WTC11 (cell line): ENCODE results near the gene OPN5. TPM values are rescaled to one million over a fixed set of nuclear protein-coding genes. Genes with fewer than 3 reads are reported as not detected.
"Not testable (repeated sequence)": the region's sequence is repeated elsewhere in the genome, so short reads cannot be mapped to it uniquely, and the experiment has no call there.

ENCODE experiments used
- ATAC-seq: fragments of 200-7000 bp; cut with Tn5 transposase; 2 replicates; pipeline ENCODE4 v1.10.0; 2021; ENCODE audit warnings: mild to moderate bottlenecking, moderate library complexity
- CTCF ChIA-PET: fragments of 300-600 bp; sonication (Branson Sonifier 250); formaldehyde crosslinking; loops from one replicate; lab custom pipeline; 2021; ENCODE audit warnings: antibody characterized with exemption; lab: Charles Lee
- POLR2A ChIA-PET: fragments of 350-600 bp; sonication (Branson Sonifier 250); formaldehyde crosslinking; loops from one replicate; lab custom pipeline; 2021; ENCODE audit warnings: antibody characterized with exemption; lab: Charles Lee
- DNase-seq: peaks from one replicate; pipeline ENCODE4 v3.0.0; 2021; ENCODE audit warnings: low spot score
- H3K27ac Mint-ChIP-seq: 2 replicates; pipeline ENCODE4 v1.8.0; 2021; ENCODE audit warnings: mixed read lengths
- H3K27me3 Mint-ChIP-seq: 2 replicates; pipeline ENCODE4 v1.8.0; 2021; ENCODE audit warnings: low read depth, mild to moderate bottlenecking, moderate library complexity, mixed read lengths
- H3K36me3 Mint-ChIP-seq: 2 replicates; pipeline ENCODE4 v1.8.0; 2021; ENCODE audit warnings: mixed read lengths
- H3K4me1 Mint-ChIP-seq: 2 replicates; pipeline ENCODE4 v1.8.0; 2022; ENCODE audit warnings: mixed read lengths
- H3K4me3 Mint-ChIP-seq: 2 replicates; pipeline ENCODE4 v1.8.0; 2021; ENCODE audit warnings: mild to moderate bottlenecking, moderate library complexity, mixed read lengths
- H3K9me3 Mint-ChIP-seq: 2 replicates; pipeline ENCODE4 v1.8.0; 2021; ENCODE audit warnings: mixed read lengths
- ATF1 ChIP-seq: sonication (generic); formaldehyde crosslinking; IDR thresholded peaks from 2 replicates; pipeline ENCODE4 v1.8.1; 2023; ENCODE audit warnings: mild to moderate bottlenecking, moderate library complexity, missing genetic modification reagents
- GABPB1 ChIP-seq: sonication (generic); formaldehyde crosslinking; IDR thresholded peaks from 2 replicates; pipeline ENCODE4 v1.8.1; 2023; ENCODE audit warnings: mild to moderate bottlenecking, missing genetic modification reagents
- NFATC4 ChIP-seq: fragments of 250-450 bp; sonication (Bioruptor Pico); IDR thresholded peaks from 2 replicates; pipeline ENCODE4 v1.9.0; 2021; ENCODE audit warnings: mild to moderate bottlenecking
- NR2C2 ChIP-seq: sonication (generic); formaldehyde crosslinking; IDR thresholded peaks from 2 replicates; pipeline ENCODE4 v1.8.0; 2022; ENCODE audit warnings: mild to moderate bottlenecking, missing genetic modification reagents
- NR3C1 ChIP-seq: sonication (generic); formaldehyde crosslinking; conservative IDR thresholded peaks from 2 replicates; pipeline ENCODE4 v1.8.1; 2023; ENCODE audit warnings: low read depth, mild to moderate bottlenecking, missing genetic modification reagents
- OVOL2 ChIP-seq: fragments of 250-450 bp; sonication (Bioruptor Pico); IDR thresholded peaks from 2 replicates; pipeline ENCODE4 v1.9.0; 2021; ENCODE audit warnings: mild to moderate bottlenecking, borderline replicate concordance
- PRRX2 ChIP-seq: fragments of 250-450 bp; sonication (Bioruptor Pico); IDR thresholded peaks from 2 replicates; pipeline ENCODE4 v1.8.0; 2021; ENCODE audit warnings: mild to moderate bottlenecking
- TEAD1 ChIP-seq: sonication (generic); formaldehyde crosslinking; IDR thresholded peaks from 2 replicates; pipeline ENCODE4 v1.8.0; 2022; ENCODE audit warnings: mild to moderate bottlenecking, missing genetic modification reagents
- TEAD4 ChIP-seq: sonication (generic); formaldehyde crosslinking; IDR thresholded peaks from 2 replicates; pipeline ENCODE4 v1.8.0; 2022; ENCODE audit warnings: mild to moderate bottlenecking, missing genetic modification reagents
- TP53 ChIP-seq: sonication (generic); formaldehyde crosslinking; IDR thresholded peaks from 2 replicates; pipeline ENCODE4 v1.8.1; 2023; ENCODE audit warnings: mild to moderate bottlenecking, missing genetic modification reagents
- ZNF121 ChIP-seq: sonication (generic); formaldehyde crosslinking; IDR thresholded peaks from 2 replicates; pipeline ENCODE4 v1.8.0; 2023; ENCODE audit warnings: missing genetic modification reagents
- ZNF219 ChIP-seq: sonication (generic); formaldehyde crosslinking; IDR thresholded peaks from 2 replicates; pipeline ENCODE4 v1.8.0; 2023; ENCODE audit warnings: missing genetic modification reagents, mild to moderate bottlenecking, borderline replicate concordance
- ZNF423 ChIP-seq: fragments of 250-450 bp; sonication (Bioruptor Pico); IDR thresholded peaks from 2 replicates; pipeline ENCODE4 v2.1.2; 2022; ENCODE audit warnings: mild to moderate bottlenecking, moderate library complexity
- total RNA-seq: library from RNA; stranded (reverse); gene quantifications from 3 replicates; pipeline ENCODE4 v1.2.3, GENCODE V29; 2021
- TF ChIP-seq, protein P1 (sequence below): sonication (generic); formaldehyde crosslinking; IDR thresholded peaks from 2 replicates; pipeline ENCODE4 v1.8.1; 2022; ENCODE audit warnings: low read depth, mild to moderate bottlenecking, moderate library complexity, missing genetic modification reagents, borderline replicate concordance
- TF ChIP-seq, protein P2 (sequence below): fragments of 250-450 bp; sonication (Bioruptor Pico); conservative IDR thresholded peaks from 2 replicates; pipeline ENCODE4 v1.9.0; 2021; ENCODE audit warnings: mild to moderate bottlenecking
- TF ChIP-seq, protein P3 (sequence below): fragments of 250-450 bp; sonication (Bioruptor Pico); IDR thresholded peaks from 2 replicates; pipeline ENCODE4 v1.9.0; 2021; ENCODE audit warnings: mild to moderate bottlenecking
- TF ChIP-seq, protein P4 (sequence below): sonication (generic); formaldehyde crosslinking; conservative IDR thresholded peaks from 2 replicates; pipeline ENCODE4 v1.8.1; 2022; ENCODE audit warnings: mild to moderate bottlenecking, missing genetic modification reagents
- TF ChIP-seq, protein P5 (sequence below): sonication (generic); formaldehyde crosslinking; IDR thresholded peaks from 2 replicates; pipeline ENCODE4 v1.8.0; 2023; ENCODE audit warnings: missing genetic modification reagents
- TF ChIP-seq, protein P6 (sequence below): sonication (generic); formaldehyde crosslinking; IDR thresholded peaks from 2 replicates; pipeline ENCODE4 v1.8.1; 2022; ENCODE audit warnings: mild to moderate bottlenecking, missing genetic modification reagents, moderate library complexity, borderline replicate concordance

Gene OPN5
- total RNA-seq, 1 experiment from 2014 or later: not detected

DNA sequence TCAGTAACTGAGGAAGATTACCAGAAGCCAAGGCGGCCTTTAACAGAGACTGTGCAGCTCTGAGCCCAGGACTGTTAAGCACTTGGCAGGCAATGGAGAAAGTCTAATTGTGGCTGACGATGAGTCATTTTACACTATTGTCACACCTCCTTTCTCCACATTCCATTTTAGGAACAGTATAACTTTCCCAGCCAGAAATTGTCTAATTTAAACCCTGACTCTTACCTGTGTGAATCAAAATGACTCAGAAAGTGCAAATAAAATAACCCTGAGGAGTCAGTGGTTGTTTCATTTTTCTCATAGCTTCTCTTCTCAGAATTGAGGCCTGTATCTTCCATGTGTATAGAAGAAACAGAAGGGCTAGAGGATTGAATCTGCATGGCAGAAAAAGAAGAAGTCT, 40.0 kb upstream of the OPN5 start:
- CTCF ChIA-PET: no interaction called here
- Mint-ChIP-seq H3K4me3 (no peak overlapping the region), H3K36me3 (peaks cover 8% of the 10 kb centered on the region), H3K4me1 (peaks cover 8% of the 10 kb centered on the region), H3K27ac (peak overlapping the region; percentile 70; the same call in 1 of the 2 replicates)
- DNase-seq: no peak
- ATAC-seq: no peak
- TF ChIP-seq, protein P1, sequence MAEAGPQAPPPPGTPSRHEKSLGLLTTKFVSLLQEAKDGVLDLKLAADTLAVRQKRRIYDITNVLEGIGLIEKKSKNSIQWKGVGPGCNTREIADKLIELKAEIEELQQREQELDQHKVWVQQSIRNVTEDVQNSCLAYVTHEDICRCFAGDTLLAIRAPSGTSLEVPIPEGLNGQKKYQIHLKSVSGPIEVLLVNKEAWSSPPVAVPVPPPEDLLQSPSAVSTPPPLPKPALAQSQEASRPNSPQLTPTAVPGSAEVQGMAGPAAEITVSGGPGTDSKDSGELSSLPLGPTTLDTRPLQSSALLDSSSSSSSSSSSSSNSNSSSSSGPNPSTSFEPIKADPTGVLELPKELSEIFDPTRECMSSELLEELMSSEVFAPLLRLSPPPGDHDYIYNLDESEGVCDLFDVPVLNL (CRISPR knock-in tag): no peak
- TF ChIP-seq TEAD4 (CRISPR knock-in tag) (no peak), ZNF121 (no peak), OVOL2 (CRISPR knock-in tag) (no peak), NR2C2 (CRISPR knock-in tag) (no peak), ATF1 (CRISPR knock-in tag) (no peak), ZNF219 (CRISPR knock-in tag) (no peak), TEAD1 (CRISPR knock-in tag) (no peak), GABPB1 (no peak), TP53 (CRISPR knock-in tag) (no peak), ZNF423 (CRISPR knock-in tag) (no peak), PRRX2 (CRISPR knock-in tag) (no peak), NFATC4 (CRISPR knock-in tag) (no peak)
- TF ChIP-seq, protein P2, sequence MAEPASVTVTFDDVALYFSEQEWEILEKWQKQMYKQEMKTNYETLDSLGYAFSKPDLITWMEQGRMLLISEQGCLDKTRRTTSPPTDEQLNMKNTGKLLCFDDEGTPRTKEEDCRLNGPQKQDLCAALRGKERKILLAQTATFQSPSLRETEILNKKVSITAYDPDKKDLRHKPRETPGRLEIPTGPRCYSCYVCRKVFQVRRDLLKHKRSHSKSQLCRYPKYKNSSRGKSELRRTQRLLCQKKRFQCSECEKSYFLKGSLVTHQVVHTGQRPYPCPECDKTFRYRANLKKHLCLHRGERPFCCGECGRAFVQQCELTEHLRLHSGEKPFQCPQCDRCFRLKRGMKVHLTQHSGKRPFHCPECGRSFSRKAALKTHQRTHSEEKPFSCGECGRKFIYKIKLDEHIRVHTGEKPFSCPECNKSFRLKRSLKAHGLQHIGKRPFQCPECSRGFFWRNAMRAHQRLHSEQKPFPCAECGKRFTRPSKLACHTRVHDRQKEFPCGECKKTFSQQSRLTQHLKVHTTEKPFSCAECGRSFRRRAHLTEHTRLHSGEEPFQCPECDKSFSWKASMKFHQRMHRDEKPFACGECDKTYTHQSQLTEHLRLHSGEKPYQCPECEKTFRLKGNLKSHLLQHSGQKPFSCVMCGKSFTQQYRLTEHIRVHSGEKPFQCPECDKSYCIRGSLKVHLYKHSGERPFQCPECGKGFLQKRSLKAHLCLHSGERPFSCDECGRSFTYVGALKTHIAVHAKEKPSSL (CRISPR knock-in tag): no peak
- TF ChIP-seq, protein P3, sequence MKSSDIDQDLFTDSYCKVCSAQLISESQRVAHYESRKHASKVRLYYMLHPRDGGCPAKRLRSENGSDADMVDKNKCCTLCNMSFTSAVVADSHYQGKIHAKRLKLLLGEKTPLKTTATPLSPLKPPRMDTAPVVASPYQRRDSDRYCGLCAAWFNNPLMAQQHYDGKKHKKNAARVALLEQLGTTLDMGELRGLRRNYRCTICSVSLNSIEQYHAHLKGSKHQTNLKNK (CRISPR knock-in tag): no peak
- TF ChIP-seq, protein P4, sequence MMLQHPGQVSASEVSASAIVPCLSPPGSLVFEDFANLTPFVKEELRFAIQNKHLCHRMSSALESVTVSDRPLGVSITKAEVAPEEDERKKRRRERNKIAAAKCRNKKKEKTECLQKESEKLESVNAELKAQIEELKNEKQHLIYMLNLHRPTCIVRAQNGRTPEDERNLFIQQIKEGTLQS: no peak
- TF ChIP-seq, protein P5, sequence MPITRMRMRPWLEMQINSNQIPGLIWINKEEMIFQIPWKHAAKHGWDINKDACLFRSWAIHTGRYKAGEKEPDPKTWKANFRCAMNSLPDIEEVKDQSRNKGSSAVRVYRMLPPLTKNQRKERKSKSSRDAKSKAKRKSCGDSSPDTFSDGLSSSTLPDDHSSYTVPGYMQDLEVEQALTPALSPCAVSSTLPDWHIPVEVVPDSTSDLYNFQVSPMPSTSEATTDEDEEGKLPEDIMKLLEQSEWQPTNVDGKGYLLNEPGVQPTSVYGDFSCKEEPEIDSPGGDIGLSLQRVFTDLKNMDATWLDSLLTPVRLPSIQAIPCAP (CRISPR knock-in tag): no peak
- TF ChIP-seq, protein P6, sequence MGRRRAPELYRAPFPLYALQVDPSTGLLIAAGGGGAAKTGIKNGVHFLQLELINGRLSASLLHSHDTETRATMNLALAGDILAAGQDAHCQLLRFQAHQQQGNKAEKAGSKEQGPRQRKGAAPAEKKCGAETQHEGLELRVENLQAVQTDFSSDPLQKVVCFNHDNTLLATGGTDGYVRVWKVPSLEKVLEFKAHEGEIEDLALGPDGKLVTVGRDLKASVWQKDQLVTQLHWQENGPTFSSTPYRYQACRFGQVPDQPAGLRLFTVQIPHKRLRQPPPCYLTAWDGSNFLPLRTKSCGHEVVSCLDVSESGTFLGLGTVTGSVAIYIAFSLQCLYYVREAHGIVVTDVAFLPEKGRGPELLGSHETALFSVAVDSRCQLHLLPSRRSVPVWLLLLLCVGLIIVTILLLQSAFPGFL (CRISPR knock-in tag): no peak
- TF ChIP-seq, all 79 proteins: peak for 0
- Mint-ChIP-seq H3K27me3 (no peaks in the 10 kb centered on the region), H3K9me3 (peaks cover 16% of the 10 kb centered on the region)
- POLR2A ChIA-PET: no interaction called here

DNA sequence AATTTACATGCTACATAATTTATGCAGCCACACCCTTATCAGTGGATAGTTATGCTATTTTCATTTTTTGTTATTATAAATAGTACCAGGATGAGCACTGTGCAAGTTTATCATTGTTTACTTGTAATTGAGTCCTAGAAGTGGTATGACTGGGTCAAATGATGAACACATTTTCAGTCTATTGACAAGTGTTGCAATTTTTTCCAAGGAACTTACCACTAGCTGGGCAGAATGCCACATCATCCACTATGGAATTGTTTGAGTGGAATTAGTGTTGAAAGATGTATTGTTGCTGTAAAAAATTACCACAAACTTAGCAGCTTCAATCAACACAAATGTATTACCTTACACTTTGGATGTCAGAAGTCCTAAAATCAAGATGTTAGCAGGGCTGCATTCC, 38.1 kb upstream of the OPN5 start:
- H3K4me1 Mint-ChIP-seq: peaks cover 5% of the 10 kb centered on the region
- DNase-seq: no peak
- H3K27me3 Mint-ChIP-seq: no peaks in the 10 kb centered on the region
- H3K27ac Mint-ChIP-seq: no peak overlapping the region
- no peak overlapping the region for H3K4me3 Mint-ChIP-seq
- CTCF ChIA-PET: no interaction called here
- peaks cover 16% of the 10 kb centered on the region for H3K9me3 Mint-ChIP-seq
- ATAC-seq: no peak
- TF ChIP-seq NR3C1 (CRISPR knock-in tag): no peak
- TF ChIP-seq ZNF423 (CRISPR knock-in tag): no peak
- POLR2A ChIA-PET: no interaction called here
- peaks cover 8% of the 10 kb centered on the region for H3K36me3 Mint-ChIP-seq

DNA sequence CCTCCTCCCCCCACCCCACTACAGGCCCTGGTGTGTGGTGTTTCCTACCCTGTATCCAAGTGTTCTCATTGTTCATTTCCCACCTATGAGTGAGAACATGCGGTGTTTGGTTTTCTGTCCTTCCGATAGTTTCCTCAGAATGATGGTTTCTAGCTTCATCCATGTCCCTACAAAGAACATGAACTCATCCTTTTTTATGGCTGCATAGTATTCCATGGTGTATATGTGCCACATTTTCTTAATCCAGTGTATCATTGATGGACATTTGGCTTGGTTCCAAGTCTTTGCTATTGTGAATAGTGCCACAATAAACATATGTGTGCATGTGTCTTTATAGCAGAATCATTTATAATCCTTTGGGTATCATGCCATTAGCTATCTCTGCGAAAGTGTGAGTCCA, 36.6 kb upstream of the OPN5 start:
- POLR2A ChIA-PET: not testable (repeated sequence)

More for the DNA sequence above, 36.6 kb upstream of the OPN5 start:
- H3K4me3 Mint-ChIP-seq, H3K4me1 Mint-ChIP-seq, ATAC-seq, DNase-seq, H3K36me3 Mint-ChIP-seq, H3K27ac Mint-ChIP-seq, H3K27me3 Mint-ChIP-seq, CTCF ChIA-PET: not testable (repeated sequence)
- H3K9me3 Mint-ChIP-seq: peaks cover 16% of the 10 kb centered on the region
